NCI-H748 treated with DMSO at 0.1 percent for 48 hours (cell line): ENCODE data around the gene ACTN1.

ENCODE experiments used
- DNase-seq: peaks from one replicate; lab custom pipeline; 2025; lab: John Stamatoyannopoulos, UW

Gene ACTN1

DNA sequence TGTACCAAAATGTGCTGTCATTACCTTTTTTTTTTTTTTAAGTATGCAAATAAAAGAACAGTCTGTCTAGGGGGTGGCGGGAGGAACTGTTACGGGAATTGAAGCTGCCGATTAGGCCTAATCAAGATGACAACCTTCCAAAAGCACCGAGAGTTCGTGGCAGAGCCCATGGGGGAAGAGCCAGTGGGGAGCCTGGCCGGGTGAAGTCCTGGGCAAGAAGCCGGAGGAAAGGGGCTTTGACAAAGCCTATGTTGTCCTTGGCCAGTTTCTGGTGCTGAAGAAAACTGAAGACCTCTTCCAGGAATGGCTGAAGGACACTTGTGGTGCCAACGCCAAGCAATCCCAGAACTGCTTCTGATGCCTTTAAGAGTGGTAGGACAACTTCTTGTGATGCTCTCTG, 42.6 kb downstream of the ACTN1 start:
- no peak for DNase-seq

DNA sequence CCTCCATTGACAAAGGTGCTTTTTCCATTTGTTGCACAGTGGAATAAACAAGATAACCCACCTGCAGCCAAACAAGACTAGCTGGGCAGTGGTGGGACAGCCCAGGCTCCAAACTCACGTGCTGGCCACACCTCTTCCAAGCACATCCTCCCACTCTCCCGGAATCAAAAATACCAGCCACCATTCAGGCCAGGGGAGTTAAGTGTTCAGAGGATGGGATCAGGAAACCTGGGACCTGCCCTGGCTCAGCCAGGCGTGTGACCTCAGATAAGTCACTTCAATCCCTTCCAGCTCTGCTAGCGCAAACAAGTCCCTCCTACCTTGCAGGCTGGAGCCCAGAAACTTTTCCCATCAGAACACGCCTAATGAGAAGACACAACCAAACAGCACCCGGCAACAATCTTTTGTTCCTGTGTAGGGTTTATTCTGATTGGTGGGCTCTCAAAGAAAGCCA, 43.3 kb downstream of the ACTN1 start:
- DNase-seq = no peak

DNA sequence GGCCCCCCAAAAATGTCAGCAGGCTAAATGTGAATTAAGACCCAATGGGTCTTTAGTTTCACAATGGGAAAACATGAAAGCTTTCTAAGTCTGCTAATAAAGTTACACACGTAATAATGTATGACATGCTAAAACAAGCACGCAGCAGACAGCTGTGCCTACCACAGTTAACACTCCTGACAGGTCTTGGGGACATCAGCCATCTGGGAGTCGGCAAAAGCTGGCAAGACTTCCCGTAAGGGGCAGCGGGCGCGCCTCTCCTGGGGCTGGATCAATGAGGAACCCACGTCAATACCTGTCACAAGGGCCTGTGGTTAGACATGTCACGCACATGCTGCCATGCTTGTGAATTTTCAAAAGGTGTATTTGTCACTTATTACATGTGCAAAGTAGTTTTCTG, 45.0 kb downstream of the ACTN1 start:
- DNase-seq = no peak

DNA sequence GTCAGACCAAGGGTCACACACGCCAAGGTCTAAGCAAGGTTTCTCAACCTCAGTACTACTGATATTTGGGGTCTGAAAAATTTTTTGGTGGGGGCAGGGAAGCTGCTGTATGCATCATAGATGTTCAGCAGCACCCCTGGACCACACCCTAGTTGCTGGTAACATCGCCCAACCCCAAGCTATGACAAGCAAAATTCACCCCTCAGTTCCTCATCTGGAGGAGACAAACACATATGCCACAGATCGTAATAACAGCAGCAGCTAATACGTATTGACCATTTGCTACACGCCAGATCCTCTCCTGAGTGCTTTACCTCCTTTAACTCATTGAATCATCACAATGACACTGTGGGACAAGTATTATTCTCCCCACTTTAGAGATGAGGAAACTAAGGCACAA, 46.4 kb downstream of the ACTN1 start:
- no peak for DNase-seq

DNA sequence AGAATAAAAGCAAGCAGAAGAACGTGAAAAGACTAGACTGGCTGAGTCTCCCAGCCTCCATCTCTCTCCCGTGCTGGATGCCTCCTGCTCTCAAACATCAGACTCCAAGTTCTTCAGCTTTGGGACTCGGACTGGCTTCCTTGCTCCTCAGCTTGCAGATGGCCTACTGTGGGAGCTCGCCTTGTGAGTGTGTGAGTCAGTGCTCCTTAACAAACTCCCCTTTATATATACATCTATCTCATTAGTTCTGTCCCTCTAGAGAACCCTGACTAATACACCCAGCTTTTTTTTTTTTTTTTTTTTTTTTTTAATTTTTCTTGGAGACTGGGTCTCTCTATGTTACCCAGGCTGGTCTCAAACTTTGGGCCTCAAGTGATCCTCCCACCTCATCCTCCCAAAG, 46.9 kb downstream of the ACTN1 start:
- DNase-seq = no peak

DNA sequence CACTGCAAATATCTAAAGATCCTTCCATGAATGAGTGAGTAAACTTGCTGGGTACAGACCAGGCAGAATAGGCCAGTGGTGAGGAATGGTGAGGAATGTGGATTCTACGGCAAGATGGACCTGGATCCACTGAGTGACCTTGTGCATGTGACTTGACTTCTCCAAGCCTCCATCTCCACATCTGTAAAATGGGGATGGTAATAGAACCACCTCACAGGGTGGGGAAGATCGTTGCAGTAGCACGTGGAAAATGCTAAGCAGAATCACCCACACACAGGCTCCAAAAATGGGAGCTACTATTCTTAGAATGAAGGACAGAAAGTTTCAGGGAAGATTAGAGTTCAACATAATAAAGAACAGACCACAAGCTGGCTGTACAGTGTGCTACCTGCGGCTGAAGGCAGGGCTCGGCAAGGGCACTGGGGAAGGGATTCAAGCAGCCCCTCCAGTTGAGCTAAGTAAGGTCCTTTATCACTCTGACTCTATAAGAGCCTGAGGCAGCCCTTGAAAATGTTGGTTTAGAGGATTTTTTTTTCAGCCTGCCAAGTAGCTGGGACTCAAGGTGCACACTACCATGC, 47.5 kb downstream of the ACTN1 start:
- no peak for DNase-seq

DNA sequence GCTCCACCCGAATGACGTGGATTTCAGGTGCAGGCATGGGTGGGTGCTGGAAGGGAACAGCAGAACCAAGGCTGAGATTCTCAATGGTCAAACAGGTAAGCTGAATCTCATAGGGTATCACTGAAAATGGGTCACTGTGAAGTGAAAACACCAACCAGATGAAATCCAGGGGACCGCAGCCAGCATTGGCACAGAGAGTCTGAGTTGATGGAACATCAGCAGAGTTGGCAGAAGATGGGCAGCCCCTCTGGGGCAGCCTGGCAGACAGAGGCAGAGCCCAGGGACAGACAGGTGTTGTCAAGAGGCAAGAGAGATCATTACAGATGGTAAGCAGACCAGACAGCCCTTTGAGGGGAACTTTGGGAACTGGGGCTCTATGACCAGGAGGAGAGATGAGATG, 48.0 kb downstream of the ACTN1 start:
- DNase-seq = no peak

DNA sequence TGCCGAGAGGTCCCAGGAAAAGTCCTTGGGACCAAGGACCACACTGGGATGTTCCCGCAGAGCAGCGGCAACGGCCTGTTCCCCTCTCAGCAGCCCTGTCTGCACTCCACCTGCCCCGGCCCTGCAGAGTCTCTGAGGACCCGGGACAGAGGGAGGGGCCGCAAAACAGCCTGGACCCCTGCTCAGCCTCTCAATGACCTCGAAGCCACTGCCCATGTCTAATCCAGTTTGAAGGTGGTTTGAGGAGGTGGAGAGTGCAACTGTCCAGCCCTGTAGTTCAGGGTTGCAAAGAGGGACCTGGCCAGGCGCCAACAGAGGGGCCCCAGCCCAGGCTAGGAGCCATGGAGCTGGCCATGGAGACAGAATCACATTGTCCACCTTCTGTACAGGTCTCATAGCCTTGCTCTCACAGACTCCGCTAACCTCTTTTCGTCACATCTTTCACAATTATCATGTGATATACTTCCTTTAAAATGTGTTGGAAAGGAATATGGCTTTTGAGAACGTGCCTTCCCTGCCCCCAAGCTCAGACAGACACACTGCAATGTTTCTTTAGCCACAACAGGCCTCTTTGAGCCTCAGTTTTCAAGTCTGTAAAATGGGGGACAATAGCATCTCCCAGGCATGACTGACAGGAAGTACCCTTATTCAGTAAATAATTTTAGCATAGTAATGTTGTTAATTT, 49.3 kb downstream of the ACTN1 start:
- DNase-seq = no peak

DNA sequence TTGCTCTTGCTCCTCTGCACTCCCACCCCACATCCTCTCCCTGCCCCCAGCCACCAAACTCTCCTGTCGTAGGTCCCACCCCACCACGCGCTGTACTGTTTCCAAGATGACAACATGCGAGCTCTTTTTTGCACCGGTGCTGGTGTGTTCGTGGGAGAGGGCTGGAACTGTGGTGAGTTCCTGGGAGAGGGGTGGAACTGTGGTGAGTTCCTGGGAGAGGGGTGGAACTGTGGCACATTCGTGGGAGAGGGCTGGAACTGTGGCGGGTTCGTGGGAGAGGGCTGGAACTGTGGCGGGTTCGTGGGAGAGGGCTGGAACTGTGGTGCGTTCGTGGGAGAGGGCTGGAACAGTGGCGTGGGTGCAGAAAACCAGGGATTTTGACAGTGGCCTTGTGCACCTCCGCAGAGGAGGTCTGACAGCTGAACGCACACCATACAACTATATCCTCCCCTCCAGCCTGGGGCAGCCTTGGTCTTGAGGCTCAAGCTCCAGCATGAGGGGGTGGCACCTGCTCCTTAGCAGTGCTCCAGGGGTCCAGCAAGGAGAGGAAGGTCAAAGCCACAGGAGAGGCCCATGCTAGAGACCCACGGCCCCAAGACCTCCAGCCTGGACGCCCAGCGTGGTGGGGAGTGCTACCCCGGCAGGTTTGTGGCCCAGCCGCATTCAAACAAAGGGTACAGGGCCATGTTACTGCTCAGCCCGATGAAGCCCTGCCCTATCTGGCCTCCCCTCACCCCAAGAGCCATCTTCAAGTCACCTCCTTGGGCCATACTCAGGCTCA, 50.1 kb downstream of the ACTN1 start:
- no peak for DNase-seq

DNA sequence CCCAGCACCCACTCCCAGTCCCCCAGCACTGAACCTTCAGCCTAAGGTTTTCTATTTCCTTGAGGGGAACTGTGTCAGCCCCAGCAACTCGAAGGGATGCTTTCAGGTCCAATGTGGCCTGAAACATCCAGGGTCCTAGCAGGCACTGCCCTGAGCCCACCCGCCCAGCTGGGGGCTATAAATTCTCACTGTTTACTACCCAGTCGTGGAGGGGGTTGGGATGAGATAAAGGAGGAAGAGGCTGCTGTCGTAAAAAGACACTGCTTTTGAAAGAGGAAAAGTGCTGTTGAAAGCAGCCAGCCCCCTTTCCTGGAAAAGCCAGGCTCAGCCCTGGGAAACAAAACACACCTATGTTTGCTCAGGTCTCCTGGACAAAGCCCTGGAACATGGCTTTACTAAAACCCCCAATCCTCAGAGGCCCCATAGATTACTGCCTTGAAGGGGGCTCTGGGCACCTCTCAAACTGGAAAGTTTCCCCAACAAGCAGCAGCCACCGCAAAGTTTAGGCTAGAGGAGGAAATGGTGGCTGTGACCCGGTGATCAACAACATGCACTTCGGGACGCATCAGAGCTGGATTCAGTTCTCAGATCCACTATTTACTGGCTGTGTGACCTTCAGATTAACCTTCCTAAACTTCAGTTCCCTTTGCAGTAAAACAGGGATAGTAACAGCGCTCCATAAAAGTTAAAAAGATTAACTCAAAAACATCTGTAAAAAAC, 51.0 kb downstream of the ACTN1 start:
- no peak for DNase-seq

DNA sequence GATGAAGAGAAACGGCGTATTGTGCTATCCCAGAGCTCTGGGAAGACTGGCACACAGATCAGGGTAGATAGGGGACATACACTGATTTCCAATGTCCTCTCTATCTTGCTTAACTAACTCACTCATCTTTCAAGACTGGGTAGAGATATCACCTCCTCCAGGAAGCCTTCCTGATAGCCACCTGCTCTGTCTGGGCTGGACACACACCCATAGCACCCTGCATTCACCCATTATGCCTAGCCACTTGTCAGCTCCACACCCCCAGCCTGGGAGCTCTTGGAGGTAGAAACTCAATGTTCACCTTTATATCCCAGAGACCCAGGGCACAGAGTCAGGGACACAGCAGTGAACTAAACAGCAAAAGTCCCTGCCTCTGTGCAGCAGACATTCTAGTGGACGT, 52.0 kb downstream of the ACTN1 start:
- no peak for DNase-seq

DNA sequence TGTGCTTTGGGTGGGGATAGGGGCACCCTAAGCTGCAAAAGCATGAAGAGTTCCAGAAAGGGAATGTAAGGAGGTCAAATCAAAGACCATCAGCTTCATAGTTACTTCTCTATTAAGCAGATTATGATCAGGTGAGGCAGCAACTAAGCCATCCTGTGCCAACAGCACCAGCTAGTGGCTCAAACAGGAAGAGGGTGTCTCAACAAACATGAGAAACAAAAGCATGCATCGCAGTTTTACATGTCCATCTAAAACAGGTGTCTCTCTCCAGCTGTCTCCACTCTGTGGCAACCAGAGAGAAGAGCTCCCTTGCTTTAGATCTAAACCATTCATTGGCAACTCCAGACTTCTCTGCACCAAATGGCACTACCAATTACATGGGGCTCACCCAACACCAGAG, 52.9 kb downstream of the ACTN1 start:
- no peak for DNase-seq

DNA sequence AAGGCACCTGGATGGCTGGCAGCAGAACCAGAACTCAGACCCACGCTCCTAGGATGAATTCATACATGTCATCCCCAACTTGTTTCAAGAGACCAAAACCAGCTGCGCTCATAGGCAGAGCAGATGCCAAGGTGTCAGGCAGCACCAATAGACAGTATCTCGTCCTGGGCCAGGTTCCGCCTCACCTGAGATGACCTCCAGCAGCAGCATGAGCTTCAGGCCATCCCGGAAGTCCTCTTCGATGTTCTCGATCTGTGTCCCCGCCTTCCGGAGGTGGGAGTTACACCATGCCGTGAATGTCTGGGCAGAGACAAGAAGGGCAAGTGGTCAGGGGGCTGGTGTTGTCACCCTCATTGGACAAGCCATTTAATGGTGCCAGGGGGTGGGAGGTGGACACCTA, 53.7 kb downstream of the ACTN1 start:
- no peak for DNase-seq

DNA sequence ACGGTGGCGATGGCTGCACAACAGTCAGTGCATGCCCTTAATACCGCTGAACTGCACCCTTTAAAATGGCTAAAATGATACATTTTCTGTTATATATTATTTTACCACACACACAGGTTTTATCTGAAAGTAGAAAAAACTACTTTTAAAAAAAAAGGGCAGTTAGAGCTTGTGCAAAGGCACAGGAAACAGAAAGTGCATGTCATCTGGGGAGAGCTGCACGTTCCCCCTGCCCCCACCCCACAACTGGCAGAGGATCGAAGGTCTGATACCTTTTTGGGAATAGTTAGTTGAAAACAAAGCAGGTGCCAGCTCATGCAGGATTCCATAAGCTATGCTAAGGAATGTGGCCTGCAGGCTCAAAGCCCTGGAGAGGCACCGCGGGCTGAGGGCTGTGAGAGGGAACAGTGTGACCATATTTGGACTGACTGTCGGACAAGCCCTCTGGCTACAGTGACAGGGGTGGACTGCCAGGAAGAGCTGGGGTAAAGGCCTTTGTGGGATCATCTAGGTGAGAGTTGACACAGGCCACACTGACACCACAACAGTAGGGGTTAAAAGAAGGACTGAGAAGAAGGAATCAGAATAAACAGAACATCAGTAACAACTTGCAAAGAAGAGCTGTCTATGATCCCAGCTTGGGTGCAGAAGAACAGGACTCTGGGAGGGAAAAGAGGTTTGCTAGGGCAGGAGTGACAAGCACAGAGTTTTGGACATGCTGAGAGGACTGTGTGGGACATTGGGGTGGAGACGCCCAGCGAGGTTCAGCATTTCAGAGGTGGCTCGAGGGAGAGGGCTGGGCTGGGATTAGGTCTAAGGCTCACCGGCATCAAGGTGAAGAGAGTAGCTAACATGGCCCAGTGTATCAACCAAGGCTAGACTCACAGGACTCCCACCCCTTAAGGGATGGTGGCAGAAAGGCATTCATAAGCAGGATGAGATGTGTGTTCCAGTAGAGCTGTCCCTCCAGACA, 54.6 kb downstream of the ACTN1 start:
- no peak for DNase-seq

DNA sequence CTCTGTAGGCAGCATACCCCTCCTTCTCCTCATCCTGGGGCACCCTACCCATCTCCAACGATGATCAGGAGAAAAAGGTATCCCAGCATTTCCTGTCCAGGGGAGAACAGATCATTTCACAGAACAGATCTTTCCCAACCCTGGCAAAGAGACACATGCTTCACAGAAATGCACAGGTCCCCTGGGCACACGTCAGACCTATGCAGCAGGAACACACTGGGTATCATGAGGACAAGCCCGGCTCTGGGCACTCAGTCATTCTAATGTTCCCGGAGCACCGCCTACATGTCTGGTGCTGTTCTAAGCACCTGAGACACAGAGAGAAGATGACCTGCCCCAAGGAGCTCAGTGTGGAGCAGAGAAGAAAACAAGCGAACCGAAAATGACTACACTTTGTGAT, 56.2 kb downstream of the ACTN1 start:
- no peak for DNase-seq

DNA sequence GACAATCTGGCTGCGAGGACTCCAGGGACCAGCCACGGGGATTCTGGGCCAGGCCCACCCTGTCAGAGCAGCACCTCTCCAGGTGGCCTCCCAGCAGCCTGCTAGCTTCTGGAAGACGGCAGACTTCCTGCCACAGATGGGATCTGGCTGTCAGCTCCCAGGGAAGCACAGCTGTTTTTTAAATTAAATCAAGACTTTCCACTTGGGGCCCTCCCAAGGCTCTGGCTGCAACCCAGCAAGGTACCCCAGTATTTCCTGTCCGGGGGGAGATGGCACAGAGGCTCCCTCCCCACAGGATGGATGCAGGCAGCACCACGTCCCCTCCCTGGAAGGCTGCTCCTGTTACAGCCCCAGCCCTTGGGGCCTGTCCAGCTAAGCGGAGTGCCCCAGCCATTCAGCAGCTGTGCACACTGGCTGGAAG, 56.9 kb downstream of the ACTN1 start:
- no peak for DNase-seq

DNA sequence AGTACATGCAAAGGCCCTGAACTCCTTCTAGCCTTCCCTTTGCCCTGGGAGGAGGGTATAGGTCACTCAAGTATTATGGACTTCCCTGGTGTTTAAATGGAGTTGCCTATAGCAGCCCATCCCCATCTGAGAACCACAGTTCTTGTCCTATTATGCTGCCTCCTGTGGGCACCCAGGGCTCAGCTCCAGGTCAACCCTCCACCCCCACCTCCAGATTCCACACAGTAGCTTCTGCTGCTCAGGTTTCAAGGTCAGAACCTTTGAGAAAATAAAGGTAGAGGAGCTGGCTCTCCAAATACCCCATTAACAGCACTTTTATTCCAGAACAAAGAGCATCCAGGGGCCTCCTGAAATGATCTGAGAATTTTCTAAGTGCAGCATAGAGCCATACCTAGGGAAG, 57.4 kb downstream of the ACTN1 start:
- DNase-seq = no peak

DNA sequence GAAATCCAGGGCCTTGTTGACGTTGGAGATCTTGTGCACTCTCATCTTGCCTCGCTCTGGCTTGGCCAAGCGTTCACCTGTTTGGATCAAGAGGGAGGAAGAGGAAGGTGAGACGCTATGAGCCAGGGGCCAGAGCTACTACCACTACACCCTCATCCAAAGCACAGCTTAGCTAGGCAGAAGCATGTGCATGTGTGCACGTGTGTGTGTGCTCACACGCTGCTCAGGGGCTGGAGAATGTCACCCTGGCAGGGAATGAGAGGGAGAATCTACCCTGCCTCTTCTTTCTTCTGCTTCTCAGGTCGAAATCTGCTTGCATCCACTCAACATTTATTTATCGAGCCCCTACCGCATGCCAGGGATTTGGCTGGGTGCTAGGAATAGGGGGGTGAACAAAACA, 58.1 kb downstream of the ACTN1 start:
- DNase-seq = no peak

DNA sequence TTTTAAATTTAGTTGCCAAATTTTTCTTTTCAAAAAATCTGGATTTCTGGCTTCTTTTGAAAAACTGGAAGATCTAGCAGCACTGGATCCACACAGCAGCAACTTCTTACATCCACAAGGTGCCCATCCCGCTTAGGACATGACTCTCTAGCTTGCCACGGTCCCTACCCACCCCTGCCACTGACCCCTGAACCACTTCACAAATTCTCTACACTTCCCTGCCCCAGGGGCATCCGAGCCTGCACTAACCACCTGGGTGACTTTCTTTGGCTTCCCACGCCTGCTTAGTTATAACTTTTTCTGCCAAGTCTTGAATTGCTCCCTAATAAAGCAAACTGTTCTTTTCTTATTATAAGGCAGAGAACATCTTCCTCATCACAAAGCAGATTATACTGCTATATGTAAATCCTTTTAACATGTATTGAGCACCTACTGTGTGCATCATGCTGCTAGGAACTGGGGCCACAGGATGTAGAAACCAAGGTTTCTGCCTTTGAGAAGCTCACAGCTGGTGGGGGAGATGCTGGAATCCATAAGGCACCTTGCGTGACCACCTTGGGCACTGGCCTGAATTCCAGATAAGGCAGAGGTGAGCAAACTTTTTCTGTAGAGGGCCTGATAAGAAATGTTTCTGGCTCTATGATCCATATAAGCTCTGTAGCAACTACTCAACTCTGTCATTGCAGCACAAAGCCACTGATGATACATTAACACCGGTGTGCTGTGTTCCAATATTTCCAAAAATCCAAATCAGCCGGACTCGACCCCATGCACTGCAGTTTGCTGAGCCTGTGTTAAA, 59.8 kb downstream of the ACTN1 start:
- DNase-seq = no peak

DNA sequence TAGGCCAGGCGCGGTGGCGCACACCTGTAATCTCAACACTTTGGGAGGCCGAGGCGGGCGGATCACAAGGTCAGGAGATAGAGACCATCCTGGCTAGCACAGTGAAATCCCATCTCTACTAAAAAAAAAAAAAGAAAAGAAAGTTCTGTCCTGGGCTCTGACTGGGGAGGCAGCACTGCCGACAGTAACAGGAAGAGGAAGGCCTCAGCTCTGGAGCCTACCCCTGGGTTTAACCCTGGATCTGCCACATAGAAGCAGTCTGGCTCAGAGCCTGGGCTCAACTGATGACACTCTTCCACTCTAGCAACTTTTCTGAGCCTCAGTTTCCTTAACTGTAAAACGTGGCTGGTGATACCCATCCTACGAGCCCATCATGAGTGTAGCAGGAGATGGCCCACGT, 60.5 kb downstream of the ACTN1 start:
- DNase-seq = no peak
